WTC11 (cell line): Measurements from ENCODE around the gene CIB1.

ENCODE experiments used
- ESRRA ChIP-seq: sonication (generic); formaldehyde crosslinking; IDR thresholded peaks from 2 replicates; pipeline ENCODE4 v1.8.1; 2022; ENCODE audit warnings: mild to moderate bottlenecking, missing genetic modification reagents, borderline replicate concordance
- ETV6 ChIP-seq: sonication (generic); formaldehyde crosslinking; IDR thresholded peaks from 2 replicates; pipeline ENCODE4 v1.8.1; 2022; ENCODE audit warnings: mild to moderate bottlenecking, missing genetic modification reagents
- FOXK1 ChIP-seq: sonication (generic); formaldehyde crosslinking; IDR thresholded peaks from 2 replicates; pipeline ENCODE4 v1.8.0; 2022; ENCODE audit warnings: mild to moderate bottlenecking, moderate library complexity, missing genetic modification reagents
- TEAD1 ChIP-seq: sonication (generic); formaldehyde crosslinking; IDR thresholded peaks from 2 replicates; pipeline ENCODE4 v1.8.0; 2022; ENCODE audit warnings: mild to moderate bottlenecking, missing genetic modification reagents
- TF ChIP-seq, protein P1 (sequence below): sonication (generic); formaldehyde crosslinking; IDR thresholded peaks from 2 replicates; pipeline ENCODE4 v1.8.0; 2022; ENCODE audit warnings: missing genetic modification reagents
- TF ChIP-seq, protein P2 (sequence below): fragments of 200-600 bp; IDR thresholded peaks from 2 replicates; pipeline ENCODE4 v1.8.0; 2022; ENCODE audit warnings: antibody characterized with exemption
- TF ChIP-seq, protein P3 (sequence below): fragments of 250-450 bp; sonication (Bioruptor Pico); IDR thresholded peaks from 2 replicates; pipeline ENCODE4 v2.1.2; 2022; ENCODE audit warnings: mild to moderate bottlenecking, moderate library complexity
- TF ChIP-seq, protein P4 (sequence below): sonication (generic); formaldehyde crosslinking; IDR thresholded peaks from 2 replicates; pipeline ENCODE4 v1.8.1; 2023; ENCODE audit warnings: mild to moderate bottlenecking, missing genetic modification reagents, moderate library complexity
- TF ChIP-seq, protein P5 (sequence below): sonication (generic); formaldehyde crosslinking; IDR thresholded peaks from 2 replicates; pipeline ENCODE4 v1.8.1; 2023; ENCODE audit warnings: mild to moderate bottlenecking, missing genetic modification reagents

DNA sequence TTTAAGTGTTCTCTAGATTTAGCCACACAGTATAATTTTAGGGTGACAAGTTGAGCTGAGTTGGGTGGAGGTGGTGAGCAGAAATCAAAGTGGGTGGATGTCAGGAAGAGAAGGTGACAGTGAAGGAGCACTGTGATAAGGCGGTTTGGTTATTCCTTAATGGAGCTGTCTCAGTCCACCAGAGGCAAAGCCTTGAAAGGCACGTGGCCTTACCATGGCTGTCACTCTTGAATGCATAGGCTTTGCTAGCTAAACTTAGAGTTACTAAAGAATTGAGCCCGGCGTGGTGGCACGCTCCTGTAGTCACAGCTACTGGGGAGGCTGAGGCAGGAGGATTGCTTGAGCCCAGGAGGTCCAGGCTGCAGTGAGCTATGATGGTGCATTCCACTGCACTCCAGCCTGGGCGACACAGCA is 15.1 kb upstream of the CIB1 start:
- no peak for TF ChIP-seq FOXK1 (CRISPR knock-in tag)
- TF ChIP-seq, protein P1, sequence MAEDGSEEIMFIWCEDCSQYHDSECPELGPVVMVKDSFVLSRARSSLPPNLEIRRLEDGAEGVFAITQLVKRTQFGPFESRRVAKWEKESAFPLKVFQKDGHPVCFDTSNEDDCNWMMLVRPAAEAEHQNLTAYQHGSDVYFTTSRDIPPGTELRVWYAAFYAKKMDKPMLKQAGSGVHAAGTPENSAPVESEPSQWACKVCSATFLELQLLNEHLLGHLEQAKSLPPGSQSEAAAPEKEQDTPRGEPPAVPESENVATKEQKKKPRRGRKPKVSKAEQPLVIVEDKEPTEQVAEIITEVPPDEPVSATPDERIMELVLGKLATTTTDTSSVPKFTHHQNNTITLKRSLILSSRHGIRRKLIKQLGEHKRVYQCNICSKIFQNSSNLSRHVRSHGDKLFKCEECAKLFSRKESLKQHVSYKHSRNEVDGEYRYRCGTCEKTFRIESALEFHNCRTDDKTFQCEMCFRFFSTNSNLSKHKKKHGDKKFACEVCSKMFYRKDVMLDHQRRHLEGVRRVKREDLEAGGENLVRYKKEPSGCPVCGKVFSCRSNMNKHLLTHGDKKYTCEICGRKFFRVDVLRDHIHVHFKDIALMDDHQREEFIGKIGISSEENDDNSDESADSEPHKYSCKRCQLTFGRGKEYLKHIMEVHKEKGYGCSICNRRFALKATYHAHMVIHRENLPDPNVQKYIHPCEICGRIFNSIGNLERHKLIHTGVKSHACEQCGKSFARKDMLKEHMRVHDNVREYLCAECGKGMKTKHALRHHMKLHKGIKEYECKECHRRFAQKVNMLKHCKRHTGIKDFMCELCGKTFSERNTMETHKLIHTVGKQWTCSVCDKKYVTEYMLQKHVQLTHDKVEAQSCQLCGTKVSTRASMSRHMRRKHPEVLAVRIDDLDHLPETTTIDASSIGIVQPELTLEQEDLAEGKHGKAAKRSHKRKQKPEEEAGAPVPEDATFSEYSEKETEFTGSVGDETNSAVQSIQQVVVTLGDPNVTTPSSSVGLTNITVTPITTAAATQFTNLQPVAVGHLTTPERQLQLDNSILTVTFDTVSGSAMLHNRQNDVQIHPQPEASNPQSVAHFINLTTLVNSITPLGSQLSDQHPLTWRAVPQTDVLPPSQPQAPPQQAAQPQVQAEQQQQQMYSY = no peak
- TF ChIP-seq, protein P2, sequence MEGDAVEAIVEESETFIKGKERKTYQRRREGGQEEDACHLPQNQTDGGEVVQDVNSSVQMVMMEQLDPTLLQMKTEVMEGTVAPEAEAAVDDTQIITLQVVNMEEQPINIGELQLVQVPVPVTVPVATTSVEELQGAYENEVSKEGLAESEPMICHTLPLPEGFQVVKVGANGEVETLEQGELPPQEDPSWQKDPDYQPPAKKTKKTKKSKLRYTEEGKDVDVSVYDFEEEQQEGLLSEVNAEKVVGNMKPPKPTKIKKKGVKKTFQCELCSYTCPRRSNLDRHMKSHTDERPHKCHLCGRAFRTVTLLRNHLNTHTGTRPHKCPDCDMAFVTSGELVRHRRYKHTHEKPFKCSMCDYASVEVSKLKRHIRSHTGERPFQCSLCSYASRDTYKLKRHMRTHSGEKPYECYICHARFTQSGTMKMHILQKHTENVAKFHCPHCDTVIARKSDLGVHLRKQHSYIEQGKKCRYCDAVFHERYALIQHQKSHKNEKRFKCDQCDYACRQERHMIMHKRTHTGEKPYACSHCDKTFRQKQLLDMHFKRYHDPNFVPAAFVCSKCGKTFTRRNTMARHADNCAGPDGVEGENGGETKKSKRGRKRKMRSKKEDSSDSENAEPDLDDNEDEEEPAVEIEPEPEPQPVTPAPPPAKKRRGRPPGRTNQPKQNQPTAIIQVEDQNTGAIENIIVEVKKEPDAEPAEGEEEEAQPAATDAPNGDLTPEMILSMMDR = no peak
- TF ChIP-seq, protein P3, sequence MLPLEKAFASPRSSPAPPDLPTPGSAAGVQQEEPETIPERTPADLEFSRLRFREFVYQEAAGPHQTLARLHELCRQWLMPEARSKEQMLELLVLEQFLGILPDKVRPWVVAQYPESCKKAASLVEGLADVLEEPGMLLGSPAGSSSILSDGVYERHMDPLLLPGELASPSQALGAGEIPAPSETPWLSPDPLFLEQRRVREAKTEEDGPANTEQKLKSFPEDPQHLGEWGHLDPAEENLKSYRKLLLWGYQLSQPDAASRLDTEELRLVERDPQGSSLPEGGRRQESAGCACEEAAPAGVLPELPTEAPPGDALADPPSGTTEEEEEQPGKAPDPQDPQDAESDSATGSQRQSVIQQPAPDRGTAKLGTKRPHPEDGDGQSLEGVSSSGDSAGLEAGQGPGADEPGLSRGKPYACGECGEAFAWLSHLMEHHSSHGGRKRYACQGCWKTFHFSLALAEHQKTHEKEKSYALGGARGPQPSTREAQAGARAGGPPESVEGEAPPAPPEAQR (CRISPR knock-in tag) = no peak
- no peak; the same call in 1 of the 2 replicates for TF ChIP-seq ETV6
- TF ChIP-seq, protein P4, sequence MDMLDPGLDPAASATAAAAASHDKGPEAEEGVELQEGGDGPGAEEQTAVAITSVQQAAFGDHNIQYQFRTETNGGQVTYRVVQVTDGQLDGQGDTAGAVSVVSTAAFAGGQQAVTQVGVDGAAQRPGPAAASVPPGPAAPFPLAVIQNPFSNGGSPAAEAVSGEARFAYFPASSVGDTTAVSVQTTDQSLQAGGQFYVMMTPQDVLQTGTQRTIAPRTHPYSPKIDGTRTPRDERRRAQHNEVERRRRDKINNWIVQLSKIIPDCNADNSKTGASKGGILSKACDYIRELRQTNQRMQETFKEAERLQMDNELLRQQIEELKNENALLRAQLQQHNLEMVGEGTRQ (CRISPR knock-in tag) = no peak
- no peak for TF ChIP-seq ESRRA (CRISPR knock-in tag)
- no peak for TF ChIP-seq TEAD1
- TF ChIP-seq, protein P5, sequence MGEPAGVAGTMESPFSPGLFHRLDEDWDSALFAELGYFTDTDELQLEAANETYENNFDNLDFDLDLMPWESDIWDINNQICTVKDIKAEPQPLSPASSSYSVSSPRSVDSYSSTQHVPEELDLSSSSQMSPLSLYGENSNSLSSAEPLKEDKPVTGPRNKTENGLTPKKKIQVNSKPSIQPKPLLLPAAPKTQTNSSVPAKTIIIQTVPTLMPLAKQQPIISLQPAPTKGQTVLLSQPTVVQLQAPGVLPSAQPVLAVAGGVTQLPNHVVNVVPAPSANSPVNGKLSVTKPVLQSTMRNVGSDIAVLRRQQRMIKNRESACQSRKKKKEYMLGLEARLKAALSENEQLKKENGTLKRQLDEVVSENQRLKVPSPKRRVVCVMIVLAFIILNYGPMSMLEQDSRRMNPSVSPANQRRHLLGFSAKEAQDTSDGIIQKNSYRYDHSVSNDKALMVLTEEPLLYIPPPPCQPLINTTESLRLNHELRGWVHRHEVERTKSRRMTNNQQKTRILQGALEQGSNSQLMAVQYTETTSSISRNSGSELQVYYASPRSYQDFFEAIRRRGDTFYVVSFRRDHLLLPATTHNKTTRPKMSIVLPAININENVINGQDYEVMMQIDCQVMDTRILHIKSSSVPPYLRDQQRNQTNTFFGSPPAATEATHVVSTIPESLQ (CRISPR knock-in tag) = no peak
